Parietal lobe (tissue), 1 donor: Measurements from ENCODE around the gene SNX10. TPM values are rescaled to one million over a fixed set of nuclear protein-coding genes. Genes with fewer than 3 reads are reported as not detected.

Source experiments
- total RNA-seq: library from RNA; depleted of rRNA; stranded (reverse); fragments of >200 nt; gene quantifications from one replicate; pipeline ENCODE4 v1.2.3, GENCODE V29; 2014

Gene SNX10
- 24.1 TPM for total RNA-seq

GRCh38 chr7:26291699-26292538 lies at the start of gene SNX10:
SNX10 (plus strand) TSS chr7:26291862; CDS start chr7:26346443, 54,581 bp downstream.

Other genes starting within 250 kb of the SNX10 start
- 13.5 TPM for gene NFE2L3, start 139.7 kb upstream of the SNX10 start, total RNA-seq
- gene HNRNPA2B1, start 91.1 kb upstream of the SNX10 start, total RNA-seq = 273 TPM
- gene CBX3, start 90.1 kb upstream of the SNX10 start, total RNA-seq = 191 TPM